GM21447 (cell line): ENCODE data around the gene MPPE1.
A peak's percentile ranks its signal among the peaks of the same experiment; 100 is the strongest.

Source experiments
- ATAC-seq: cut with Tn5 transposase; IDR thresholded peaks from one replicate; pipeline ENCODE4 v1.9.1; 2021; ENCODE audit not compliant: unreplicated experiment

Gene MPPE1

DNA sequence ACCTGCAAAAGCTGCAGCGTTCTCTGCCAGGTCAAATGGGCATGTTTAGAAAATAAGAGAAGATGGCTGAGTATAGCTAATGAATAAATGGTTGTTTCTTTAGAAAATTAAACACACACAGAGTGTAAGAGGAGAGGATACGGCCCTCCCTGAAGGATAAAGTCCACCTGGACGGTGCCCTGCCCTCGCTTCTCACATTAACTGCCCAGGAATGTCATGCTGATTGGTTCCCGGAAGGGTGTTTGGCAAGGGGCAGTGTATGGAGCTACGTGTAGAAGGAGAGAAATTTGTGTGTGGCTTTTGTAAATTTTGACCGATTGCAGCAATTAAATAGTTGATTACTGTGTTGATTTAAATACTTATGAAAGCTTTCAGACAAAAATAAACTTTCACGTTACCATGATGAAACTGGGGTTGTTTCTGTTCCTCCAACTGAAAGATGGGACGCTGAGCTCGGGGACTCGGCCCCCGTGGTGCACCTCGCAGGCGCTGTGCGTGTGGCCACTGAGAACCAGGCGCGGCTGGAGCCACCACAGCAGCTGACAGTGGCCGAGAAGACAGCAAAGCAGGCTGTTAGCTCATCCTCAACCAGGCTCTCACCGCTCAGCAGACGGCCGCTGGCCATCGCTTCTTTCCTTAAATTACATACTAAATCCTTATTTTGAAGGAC, 22.7 kb downstream of the MPPE1 start:
- no peak for ATAC-seq

DNA sequence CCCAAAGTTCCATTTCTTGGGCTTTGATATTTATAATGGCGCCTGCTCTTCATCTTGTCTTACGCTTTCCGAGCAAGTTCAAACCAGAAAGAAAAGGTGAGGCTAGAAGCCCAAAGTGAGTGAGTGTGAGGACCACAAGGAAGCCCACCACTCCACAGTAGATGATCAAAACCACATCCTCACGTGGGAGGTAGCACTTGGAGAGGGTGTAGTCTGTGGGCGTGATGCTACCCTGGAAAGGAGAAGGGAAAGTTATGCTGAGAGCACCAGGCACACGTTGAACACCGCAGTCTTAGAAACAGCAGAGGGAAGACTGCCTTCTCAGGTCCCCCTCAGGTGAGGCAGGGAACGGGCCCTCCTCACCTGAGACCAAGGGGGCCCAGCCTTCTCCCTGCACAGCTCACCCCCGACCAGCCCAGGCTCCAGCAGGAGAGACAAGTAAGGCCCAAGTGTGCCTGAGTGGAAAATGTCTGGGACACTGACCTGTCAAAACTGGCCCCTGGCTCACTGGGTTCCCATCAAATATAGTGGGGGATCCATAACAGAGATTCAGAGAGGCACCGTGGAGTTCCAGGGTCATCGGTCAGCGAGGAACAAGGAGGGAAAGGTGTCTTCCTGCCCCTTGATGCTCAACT, 23.6 kb downstream of the MPPE1 start:
- ATAC-seq: no peak

DNA sequence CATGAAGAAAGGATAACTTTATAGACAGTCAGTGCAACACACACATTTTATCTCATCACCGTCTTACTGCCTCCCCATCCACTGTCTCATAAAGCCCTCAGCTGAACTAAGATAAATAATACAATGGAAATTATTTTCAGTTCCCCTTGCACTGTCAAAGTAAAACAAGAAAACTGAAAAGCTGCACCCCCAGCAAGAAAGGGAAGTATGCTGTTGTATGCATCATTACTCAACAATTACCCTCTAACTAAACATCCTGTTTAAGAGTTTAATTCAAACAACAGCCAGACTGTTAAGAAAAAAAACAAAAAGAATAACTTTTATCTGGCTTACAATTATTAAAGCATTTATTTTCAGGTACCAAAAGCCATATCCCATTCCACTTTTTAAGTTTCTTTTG, 25.0 kb downstream of the MPPE1 start:
- peak; percentile 89 for ATAC-seq

- ATAC-seq: no peak
Observed at GRCh38 chr18:11882636-11883035, 25.5 kb downstream of the MPPE1 start.

GRCh38 chr18:11880586-11881304, 27.4 kb downstream of the MPPE1 start:
- no peak for ATAC-seq

DNA sequence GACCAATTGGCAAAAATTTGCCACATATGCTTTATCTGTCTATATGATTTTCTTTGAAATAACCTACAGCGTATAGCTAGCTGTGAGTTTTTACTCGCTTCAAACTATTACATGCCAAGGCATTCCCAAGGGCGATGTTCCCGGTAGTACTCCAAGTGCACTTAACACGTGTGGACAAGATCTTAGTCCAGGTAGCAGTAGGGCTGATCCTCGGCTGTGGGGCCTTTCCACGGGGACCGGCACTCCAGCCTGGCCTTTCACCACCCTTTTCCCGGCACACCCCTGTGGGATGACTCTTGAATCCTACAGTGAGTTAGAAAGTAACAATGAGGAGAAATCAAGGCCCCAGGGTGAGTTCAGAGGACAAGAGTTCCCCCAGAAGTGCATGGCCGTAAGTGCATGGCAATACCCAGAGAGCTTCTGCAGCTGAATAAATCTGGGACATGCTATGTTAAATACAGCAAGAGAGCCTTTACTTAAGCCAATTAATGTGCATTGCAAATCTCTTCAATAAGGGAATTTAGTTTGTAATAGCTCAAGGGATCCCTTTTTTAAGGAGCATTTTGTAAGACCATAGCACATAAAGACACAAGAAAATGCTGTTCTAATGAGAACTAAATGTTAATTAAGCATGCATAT, 30.5 kb downstream of the MPPE1 start:
- ATAC-seq: no peak

GRCh38 chr18:11874676-11875075, 33.4 kb downstream of the MPPE1 start:
- no peak for ATAC-seq

DNA sequence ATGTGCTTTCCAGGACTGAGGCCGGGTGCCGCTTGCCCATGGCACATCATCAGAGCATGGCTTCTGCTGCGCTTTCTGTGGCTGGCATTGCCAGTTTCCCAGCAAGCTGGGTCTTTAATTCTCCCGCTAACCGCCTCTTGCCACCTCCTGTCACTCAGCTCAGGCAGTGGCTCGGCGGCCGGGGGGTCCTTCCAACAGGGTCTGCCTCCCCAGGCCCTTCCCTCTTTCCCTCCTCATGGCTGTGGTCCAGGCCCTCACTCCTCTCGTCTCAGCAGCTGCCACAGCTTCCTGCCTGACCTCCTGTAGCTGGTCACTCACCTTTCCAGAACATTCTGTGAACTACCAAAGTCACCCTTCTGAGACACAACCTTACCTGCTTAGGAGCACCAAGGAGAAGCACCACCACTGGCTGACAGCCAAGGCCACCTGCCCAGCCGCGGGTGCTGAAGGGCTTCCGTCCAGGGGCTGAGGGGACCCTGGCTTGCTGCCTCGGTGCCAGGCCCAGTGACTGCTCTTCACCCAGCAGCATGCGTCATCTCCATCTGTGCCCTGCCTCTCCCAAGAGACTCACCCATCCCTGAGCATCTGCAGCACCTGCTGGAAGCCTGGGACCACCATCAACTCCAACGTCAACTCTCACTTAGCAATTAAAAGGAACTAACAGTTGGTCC, 34.3 kb downstream of the MPPE1 start:
- no peak for ATAC-seq

- no peak for ATAC-seq
Observed at GRCh38 chr18:11872479-11873136, 35.5 kb downstream of the MPPE1 start.

DNA sequence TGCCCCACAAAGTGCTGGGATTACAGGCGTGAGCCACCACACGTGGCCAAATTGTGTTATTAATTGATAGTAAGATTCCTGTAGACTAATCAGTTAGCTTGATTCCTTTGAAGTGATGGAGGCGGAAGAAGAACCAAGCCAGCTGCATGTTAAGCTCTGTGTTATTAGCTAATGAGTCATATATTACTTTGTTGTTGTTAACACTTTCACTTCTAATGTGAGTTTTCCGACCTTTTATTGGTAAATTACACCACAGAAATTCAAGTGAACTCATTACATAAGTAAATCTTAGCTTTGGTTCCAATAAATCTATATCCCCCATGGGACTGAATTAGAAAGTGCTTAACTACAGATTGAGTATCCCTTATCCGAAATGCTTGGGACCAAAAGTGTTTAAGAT, 36.6 kb downstream of the MPPE1 start:
- ATAC-seq: no peak

- ATAC-seq: no peak
Observed at GRCh38 chr18:11868230-11868629, 39.9 kb downstream of the MPPE1 start.

DNA sequence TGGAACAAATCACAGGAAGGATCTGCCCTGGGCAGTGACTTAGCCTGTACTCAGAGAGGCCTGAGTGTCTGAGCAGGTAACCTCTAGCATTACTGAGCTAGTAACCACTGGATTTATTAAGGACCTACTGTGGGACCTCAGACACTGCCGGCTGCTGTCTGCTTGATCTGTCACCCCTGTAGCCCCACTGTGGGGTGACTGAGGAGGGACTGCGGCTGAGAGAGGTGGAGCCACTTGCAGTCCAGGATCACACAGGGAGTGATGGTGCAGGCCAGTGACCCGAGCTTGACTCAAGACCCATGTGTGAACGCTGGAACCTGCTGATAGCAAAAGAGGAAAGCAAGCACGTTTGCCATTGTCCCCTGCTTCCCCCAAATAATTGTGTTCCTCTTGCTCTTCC, 41.4 kb downstream of the MPPE1 start:
- no peak for ATAC-seq

DNA sequence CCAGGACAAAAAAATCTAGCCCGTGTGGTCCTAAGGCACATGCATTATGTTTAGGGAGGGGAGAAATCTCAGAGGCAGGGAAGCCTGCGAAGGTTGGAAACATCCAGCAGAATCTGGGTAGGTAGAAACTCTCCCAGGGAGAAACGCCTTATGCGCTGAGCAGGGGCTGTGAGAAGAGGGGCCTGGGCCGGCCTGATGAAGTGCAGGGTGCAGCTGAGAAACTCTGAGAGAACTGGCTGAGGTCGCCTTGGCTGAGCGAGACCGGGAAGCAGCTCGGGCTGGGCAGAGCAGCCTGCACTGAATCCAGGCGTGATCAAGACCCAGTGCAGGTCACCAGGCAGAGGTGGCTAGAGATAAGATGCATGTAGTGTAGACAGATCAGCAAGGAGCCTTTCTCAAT, 41.8 kb downstream of the MPPE1 start:
- no peak for ATAC-seq

- ATAC-seq: no peak
Observed at GRCh38 chr18:11865071-11865470, 43.0 kb downstream of the MPPE1 start.

DNA sequence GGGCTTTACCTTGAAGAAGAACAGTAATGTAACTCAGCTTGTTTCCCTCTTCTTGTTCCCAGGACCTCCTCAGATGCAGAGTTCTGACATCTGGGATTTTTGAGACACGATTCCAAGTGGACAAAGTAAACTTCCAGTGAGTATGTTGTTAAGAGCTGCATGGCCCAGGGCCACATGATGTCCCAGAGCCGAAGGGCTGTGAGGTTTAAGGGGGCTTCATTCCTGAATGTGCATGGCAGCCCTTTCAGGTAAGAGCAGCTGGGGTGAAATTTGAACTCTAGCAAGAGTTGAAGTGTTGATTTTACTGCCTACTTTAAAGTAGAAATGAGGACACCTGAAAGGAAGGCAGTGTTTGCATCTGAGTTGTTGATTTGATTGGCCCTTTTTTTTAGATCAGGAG, 43.6 kb downstream of the MPPE1 start:
- ATAC-seq: no peak

- no peak for ATAC-seq
Observed at GRCh38 chr18:11862468-11863137, 45.5 kb downstream of the MPPE1 start.

DNA sequence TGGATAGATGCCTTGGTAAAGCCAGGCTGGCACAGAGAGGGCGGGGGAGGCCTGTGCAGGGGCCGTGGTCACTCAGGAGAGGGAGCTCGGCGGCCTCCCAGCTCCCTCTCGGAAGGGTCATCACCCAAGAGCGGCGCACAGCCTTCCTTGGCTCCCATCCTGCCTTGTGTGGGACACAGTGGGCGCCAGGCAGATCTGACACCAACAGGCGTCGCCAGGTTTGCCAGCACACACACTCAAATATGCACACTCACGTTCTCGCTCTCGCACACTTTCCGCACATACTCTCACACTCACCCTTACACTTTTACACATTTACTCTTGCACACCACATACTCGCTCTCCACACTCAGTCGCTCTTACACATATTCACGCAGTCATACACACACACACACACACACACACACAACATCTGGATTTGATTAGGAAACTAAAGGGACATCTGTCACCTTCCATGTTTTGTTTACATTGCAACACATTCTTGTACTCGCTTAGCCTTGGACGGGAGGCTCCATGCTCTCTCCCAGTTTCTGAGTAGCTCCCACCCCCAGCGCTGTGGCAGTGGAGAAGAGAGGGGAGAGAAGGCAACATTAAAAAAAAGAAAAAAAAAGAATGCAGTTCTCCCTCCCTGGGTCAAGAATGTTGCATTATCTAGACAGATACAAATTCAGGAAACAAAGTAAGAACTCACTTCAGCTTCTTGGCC, 46.4 kb downstream of the MPPE1 start:
- ATAC-seq: no peak

- ATAC-seq: no peak
Observed at GRCh38 chr18:11860594-11861450, 47.3 kb downstream of the MPPE1 start.
